HepG2 (cell line): ENCODE results near the gene KAZALD1. TPM values are rescaled to one million over a fixed set of nuclear protein-coding genes. Genes with fewer than 3 reads are reported as not detected.

Source experiments
- DPF2 ChIP-seq: sonication (generic); formaldehyde crosslinking; IDR thresholded peaks from 2 replicates; pipeline ENCODE4 v1.4.0; 2020; ENCODE audit warnings: mild to moderate bottlenecking, low read depth, missing genetic modification reagents, borderline replicate concordance
- GTF2F1 ChIP-seq: fragments of 150-350 bp; IDR thresholded peaks from 2 replicates; pipeline ENCODE4 v1.6.1; 2014; ENCODE audit warnings: low read length
- HES4 ChIP-seq: sonication (generic); formaldehyde crosslinking; IDR thresholded peaks from 2 replicates; pipeline ENCODE4 v1.9.0; 2021; ENCODE audit warnings: mild to moderate bottlenecking, missing genetic modification reagents, borderline replicate concordance
- KDM6A ChIP-seq: IDR thresholded peaks from 2 replicates; pipeline ENCODE4 v1.6.1; 2016; ENCODE audit warnings: low read depth
- MYNN ChIP-seq: sonication (generic); formaldehyde crosslinking; IDR thresholded peaks from 2 replicates; pipeline ENCODE4 v1.4.0; 2020; ENCODE audit warnings: mild to moderate bottlenecking, low read depth, missing genetic modification reagents
- PAWR ChIP-seq: sonication (generic); formaldehyde crosslinking; IDR thresholded peaks from 2 replicates; pipeline ENCODE4 v1.4.0; 2020; ENCODE audit warnings: missing genetic modification reagents, mild to moderate bottlenecking, borderline replicate concordance
- STAT5B ChIP-seq: sonication (generic); formaldehyde crosslinking; IDR thresholded peaks from 2 replicates; pipeline ENCODE4 v1.4.0; 2020; ENCODE audit warnings: missing genetic modification reagents
- TCF7L2 ChIP-seq: IDR thresholded peaks from 2 replicates; pipeline ENCODE4 v1.6.1; 2011; ENCODE audit warnings: mild to moderate bottlenecking, low read depth, low read length, moderate library complexity
- TSC22D2 ChIP-seq: sonication (generic); formaldehyde crosslinking; IDR thresholded peaks from 2 replicates; pipeline ENCODE4 v1.5.1; 2020; ENCODE audit warnings: missing genetic modification reagents, mild to moderate bottlenecking, borderline replicate concordance
- XRCC5 ChIP-seq: fragments of 200-400 bp; formaldehyde crosslinking; optimal IDR thresholded peaks from 2 replicates; pipeline ENCODE3; 2017; ENCODE audit warnings: mild to moderate bottlenecking, low read length
- ZFYVE20 ChIP-seq: sonication (generic); formaldehyde crosslinking; IDR thresholded peaks from 2 replicates; pipeline ENCODE4 v1.8.0; 2023; ENCODE audit warnings: low read depth, mild to moderate bottlenecking, moderate library complexity, missing genetic modification reagents, borderline replicate concordance
- ZNF10 ChIP-seq: sonication (generic); formaldehyde crosslinking; IDR thresholded peaks from 2 replicates; pipeline ENCODE4 v1.4.0; 2020; ENCODE audit warnings: mild to moderate bottlenecking, low read depth, missing genetic modification reagents, borderline replicate concordance
- ZNF205 ChIP-seq: IDR thresholded peaks from 2 replicates; pipeline ENCODE4 v1.6.1; 2018; ENCODE audit warnings: missing biosample characterization, missing genetic modification reagents
- ZNF264 ChIP-seq: sonication (generic); formaldehyde crosslinking; IDR thresholded peaks from 2 replicates; pipeline ENCODE4 v1.4.0; 2020; ENCODE audit warnings: missing genetic modification reagents
- ZNF543 ChIP-seq: sonication (generic); formaldehyde crosslinking; IDR thresholded peaks from 2 replicates; pipeline ENCODE4 v1.4.0; 2020; ENCODE audit warnings: mild to moderate bottlenecking, missing genetic modification reagents
- ZNF879 ChIP-seq: sonication (generic); formaldehyde crosslinking; IDR thresholded peaks from 2 replicates; pipeline ENCODE4 v1.8.1; 2023; ENCODE audit warnings: missing genetic modification reagents
- ZNF891 ChIP-seq: sonication (generic); formaldehyde crosslinking; IDR thresholded peaks from 2 replicates; pipeline ENCODE4 v1.5.0; 2020; ENCODE audit warnings: mild to moderate bottlenecking, missing genetic modification reagents
- polyA plus RNA-seq, 8 experiments: library from polyadenylated mRNA; depleted of rRNA in 3 of 8; stranded (reverse) in 7 of 8; unstranded in 1 of 8; fragments of >200 nt; fragmentation: Illumina TruSeq in 4 of 8; extraction: Trizol in 4 of 8; gene quantifications; 2 replicates each; pipeline versions ENCODE4 v1.2.1 to v1.2.3, GENCODE V29; 2011 to 2016; ENCODE audit warnings: low read depth in 4 of 8, missing spikeins in 1 of 8, mixed read lengths in 1 of 8; ENCODE audit not compliant: insufficient read depth in 1 of 8
- total RNA-seq, 5 experiments: library from RNA; depleted of rRNA; stranded (reverse); fragments of >200 nt; fragmentation: Illumina TruSeq; extraction: Trizol; gene quantifications; 2 replicates each; pipeline ENCODE4 v1.2.3, GENCODE V29; 2016; ENCODE audit warnings: low read depth in 1 of 5
- TF ChIP-seq, protein P1 (sequence below): sonication (generic); formaldehyde crosslinking; IDR thresholded peaks from 2 replicates; pipeline ENCODE4 v1.5.0; 2020; ENCODE audit warnings: missing genetic modification reagents, mild to moderate bottlenecking, borderline replicate concordance
- TF ChIP-seq, protein P2 (sequence below), 2 experiments: fragments of 450-650 bp in 1 of 2; sonication (generic) in 1 of 2; formaldehyde crosslinking in 1 of 2; IDR thresholded peaks; 2 replicates each; pipeline versions ENCODE4 v1.6.1 to v1.8.0; 2016 to 2022; ENCODE audit warnings: antibody characterized with exemption in 1 of 2, mild to moderate bottlenecking in 1 of 2, missing genetic modification reagents in 1 of 2
- TF ChIP-seq, protein P3 (sequence below): IDR thresholded peaks from 2 replicates; pipeline ENCODE4 v1.6.1; 2016; ENCODE audit warnings: mild to moderate bottlenecking, missing biosample characterization, missing genetic modification reagents
- TF ChIP-seq, protein P4 (sequence below): sonication (generic); formaldehyde crosslinking; IDR thresholded peaks from 2 replicates; pipeline ENCODE4 v1.8.1; 2023; ENCODE audit warnings: mild to moderate bottlenecking, missing genetic modification reagents, borderline replicate concordance

The KAZALD1 gene
- total and polyA plus RNA-seq, 2 of the 13 experiments (the other 11 are each of a cell fraction or from before 2014, with no cell fraction given): 16.7 to 27.7 TPM

DNA sequence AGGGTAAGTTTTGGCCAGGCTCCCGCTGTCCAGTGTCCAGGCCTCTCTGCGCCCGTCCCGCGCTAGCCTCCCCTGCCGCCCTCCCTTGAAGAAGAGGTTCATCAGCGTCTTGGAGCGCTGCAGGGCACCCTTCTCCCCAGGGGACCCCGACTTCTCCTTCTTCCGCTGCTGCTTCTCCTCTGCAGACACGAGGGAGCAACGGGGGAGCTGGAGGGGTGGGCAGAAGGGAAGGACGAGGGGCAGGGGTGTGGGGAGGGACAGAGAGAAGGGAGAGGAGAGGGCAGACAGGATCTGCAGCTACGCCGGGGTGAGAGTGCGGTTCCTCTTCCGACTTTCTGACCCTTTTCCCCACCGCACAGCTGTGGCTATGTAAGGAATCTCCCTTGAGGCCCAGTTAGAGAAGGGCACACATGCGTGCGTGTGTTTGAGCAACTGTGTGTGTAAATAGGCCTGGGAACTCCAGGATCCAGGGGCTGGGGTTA lies 43.6 kb upstream of the KAZALD1 start (continued):
- no peak for TF ChIP-seq HES4 (CRISPR knock-in tag)
- TF ChIP-seq TCF7L2: no peak
- TF ChIP-seq, protein P1, sequence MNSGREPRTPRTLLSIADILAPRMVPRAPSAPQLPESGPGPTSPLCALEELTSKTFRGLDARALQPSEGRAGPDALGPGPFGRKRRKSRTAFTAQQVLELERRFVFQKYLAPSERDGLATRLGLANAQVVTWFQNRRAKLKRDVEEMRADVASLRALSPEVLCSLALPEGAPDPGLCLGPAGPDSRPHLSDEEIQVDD (CRISPR knock-in tag): no peak
- TF ChIP-seq ZNF891 (CRISPR knock-in tag): no peak
- TF ChIP-seq GTF2F1: no peak
- TF ChIP-seq ZNF543 (CRISPR knock-in tag): no peak
- TF ChIP-seq ZNF264 (CRISPR knock-in tag): no peak
- no peak for TF ChIP-seq ZNF205 (CRISPR knock-in tag)
- 0 out of 2 replicates have a peak, but pooled peaks have one; percentile 36 for TF ChIP-seq ZNF879 (CRISPR knock-in tag)
- TF ChIP-seq ZNF10 (CRISPR knock-in tag): no peak
- no peak for TF ChIP-seq MYNN (CRISPR knock-in tag)
- TF ChIP-seq, protein P2, sequence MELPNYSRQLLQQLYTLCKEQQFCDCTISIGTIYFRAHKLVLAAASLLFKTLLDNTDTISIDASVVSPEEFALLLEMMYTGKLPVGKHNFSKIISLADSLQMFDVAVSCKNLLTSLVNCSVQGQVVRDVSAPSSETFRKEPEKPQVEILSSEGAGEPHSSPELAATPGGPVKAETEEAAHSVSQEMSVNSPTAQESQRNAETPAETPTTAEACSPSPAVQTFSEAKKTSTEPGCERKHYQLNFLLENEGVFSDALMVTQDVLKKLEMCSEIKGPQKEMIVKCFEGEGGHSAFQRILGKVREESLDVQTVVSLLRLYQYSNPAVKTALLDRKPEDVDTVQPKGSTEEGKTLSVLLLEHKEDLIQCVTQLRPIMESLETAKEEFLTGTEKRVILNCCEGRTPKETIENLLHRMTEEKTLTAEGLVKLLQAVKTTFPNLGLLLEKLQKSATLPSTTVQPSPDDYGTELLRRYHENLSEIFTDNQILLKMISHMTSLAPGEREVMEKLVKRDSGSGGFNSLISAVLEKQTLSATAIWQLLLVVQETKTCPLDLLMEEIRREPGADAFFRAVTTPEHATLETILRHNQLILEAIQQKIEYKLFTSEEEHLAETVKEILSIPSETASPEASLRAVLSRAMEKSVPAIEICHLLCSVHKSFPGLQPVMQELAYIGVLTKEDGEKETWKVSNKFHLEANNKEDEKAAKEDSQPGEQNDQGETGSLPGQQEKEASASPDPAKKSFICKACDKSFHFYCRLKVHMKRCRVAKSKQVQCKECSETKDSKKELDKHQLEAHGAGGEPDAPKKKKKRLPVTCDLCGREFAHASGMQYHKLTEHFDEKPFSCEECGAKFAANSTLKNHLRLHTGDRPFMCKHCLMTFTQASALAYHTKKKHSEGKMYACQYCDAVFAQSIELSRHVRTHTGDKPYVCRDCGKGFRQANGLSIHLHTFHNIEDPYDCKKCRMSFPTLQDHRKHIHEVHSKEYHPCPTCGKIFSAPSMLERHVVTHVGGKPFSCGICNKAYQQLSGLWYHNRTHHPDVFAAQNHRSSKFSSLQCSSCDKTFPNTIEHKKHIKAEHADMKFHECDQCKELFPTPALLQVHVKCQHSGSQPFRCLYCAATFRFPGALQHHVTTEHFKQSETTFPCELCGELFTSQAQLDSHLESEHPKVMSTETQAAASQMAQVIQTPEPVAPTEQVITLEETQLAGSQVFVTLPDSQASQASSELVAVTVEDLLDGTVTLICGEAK (IDR thresholded peaks at IDR 0.05): no peak
- TF ChIP-seq, protein P2 (CRISPR knock-in tag; IDR thresholded peaks at IDR 0.05): no peak
- no peak for TF ChIP-seq XRCC5
- TF ChIP-seq TSC22D2: no peak
- no peak for TF ChIP-seq KDM6A (CRISPR knock-in tag)
- TF ChIP-seq, protein P3, sequence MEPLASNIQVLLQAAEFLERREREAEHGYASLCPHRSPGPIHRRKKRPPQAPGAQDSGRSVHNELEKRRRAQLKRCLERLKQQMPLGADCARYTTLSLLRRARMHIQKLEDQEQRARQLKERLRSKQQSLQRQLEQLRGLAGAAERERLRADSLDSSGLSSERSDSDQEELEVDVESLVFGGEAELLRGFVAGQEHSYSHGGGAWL: no peak
- TF ChIP-seq, protein P4, sequence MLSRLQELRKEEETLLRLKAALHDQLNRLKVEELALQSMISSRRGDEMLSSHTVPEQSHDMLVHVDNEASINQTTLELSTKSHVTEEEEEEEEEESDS (CRISPR knock-in tag): 0 out of 2 replicates have a peak, but pooled peaks have one; percentile 10
- TF ChIP-seq DPF2 (CRISPR knock-in tag): 0 out of 2 replicates have a peak, but pooled peaks have one; percentile 4
- TF ChIP-seq STAT5B: no peak
- no peak for TF ChIP-seq PAWR (CRISPR knock-in tag)
- no peak for TF ChIP-seq ZFYVE20 (CRISPR knock-in tag)
